H1 (cell line): ENCODE measurements around the gene RPS27. TPM values are rescaled to one million over a fixed set of nuclear protein-coding genes. Genes with fewer than 3 reads are reported as not detected.
"Not testable (repeated sequence)": the region's sequence is repeated elsewhere in the genome, so short reads cannot be mapped to it uniquely, and the experiment has no call there.

Experiments used
- CTCF ChIA-PET: fragments of 300-600 bp; sonication (Branson Sonifier 250); formaldehyde crosslinking; loops from one replicate; lab custom pipeline; 2021; ENCODE audit not compliant: partially characterized antibody; lab: Charles Lee
- POLR2A ChIA-PET: fragments of 300-600 bp; sonication (Branson Sonifier 250); formaldehyde crosslinking; loops from one replicate; lab custom pipeline; 2021; ENCODE audit warnings: inconsistent platforms; ENCODE audit not compliant: partially characterized antibody; lab: Charles Lee
- DNase-seq, 2 experiments: peaks; one replicate each; pipeline versions ENCODE4 v3.0.0 to v3.0.0-alpha.2; 2010 to 2022; ENCODE audit warnings: low spot score in 2 of 2, low read depth in 1 of 2, mixed read lengths in 1 of 2
- FAIRE-seq: peaks from 2 replicates; lab custom pipeline; 2011; peaks lifted over from hg19 to GRCh38; lab: Jason Lieb, UNC
- H2AFZ ChIP-seq: 2 replicates; pipeline ENCODE4 v1.8.1; 2012; ENCODE audit warnings: low read length, inconsistent platforms
- H2AK5ac ChIP-seq: 2 replicates; pipeline ENCODE4 v1.6.1; 2013; ENCODE audit warnings: low read depth, low read length
- H2BK120ac ChIP-seq: replicated peaks from 2 replicates; pipeline ENCODE3; 2013; ENCODE audit warnings: low read depth, low read length, inconsistent platforms
- H2BK12ac ChIP-seq: 2 replicates; pipeline ENCODE4 v1.6.1; 2013; ENCODE audit warnings: low read depth, low read length
- H2BK15ac ChIP-seq: 2 replicates; pipeline ENCODE4 v1.6.1; 2013; ENCODE audit warnings: low read length
- H2BK20ac ChIP-seq: 2 replicates; pipeline ENCODE4 v1.6.1; 2013; ENCODE audit warnings: low read length
- H2BK5ac ChIP-seq: 2 replicates; pipeline ENCODE4 v1.6.1; 2013; ENCODE audit warnings: low read depth, low read length
- H3K14ac ChIP-seq: 2 replicates; pipeline ENCODE4 v1.6.1; 2013; ENCODE audit warnings: inconsistent platforms; ENCODE audit not compliant: insufficient read length
- H3K18ac ChIP-seq: 2 replicates; pipeline ENCODE4 v1.6.1; 2013; ENCODE audit warnings: low read length; ENCODE audit errors: extremely low read depth
- H3K23ac ChIP-seq: 2 replicates; pipeline ENCODE4 v1.6.1; 2013; ENCODE audit warnings: inconsistent platforms; ENCODE audit not compliant: insufficient read length
- H3K23me2 ChIP-seq: 2 replicates; pipeline ENCODE4 v1.6.1; 2013; ENCODE audit warnings: low read depth, low read length
- H3K27ac ChIP-seq: 2 replicates; pipeline ENCODE4 v1.6.1; 2011; ENCODE audit warnings: low read depth, low read length, inconsistent platforms
- H3K27me3 ChIP-seq, 4 experiments: replicated peaks in 1 of 4; 1 replicate in 1 of 4; 2 replicates in 3 of 4; pipeline versions ENCODE4 v1.6.1 to v1.8.1; 2011 to 2013; ENCODE audit warnings: low read length in 3 of 4, mild to moderate bottlenecking in 3 of 4, inconsistent platforms in 2 of 4, mixed read lengths in 2 of 4, moderate library complexity in 1 of 4; ENCODE audit not compliant: control insufficient read depth in 3 of 4, insufficient read depth in 3 of 4; ENCODE audit errors: extremely low read depth in 1 of 4
- H3K36me3 ChIP-seq, 4 experiments: 2 replicates each; pipeline versions ENCODE4 v1.6.1 to v1.8.1; 2011 to 2013; ENCODE audit warnings: mild to moderate bottlenecking in 4 of 4, low read length in 3 of 4, moderate library complexity in 2 of 4, control low read depth in 1 of 4, inconsistent platforms in 1 of 4; ENCODE audit not compliant: insufficient read depth in 4 of 4, control insufficient read depth in 2 of 4
- H3K4ac ChIP-seq: replicated peaks from 2 replicates; pipeline ENCODE3; 2013; ENCODE audit warnings: low read length, low read depth, mixed read lengths, inconsistent platforms; ENCODE audit not compliant: insufficient read length
- H3K4me1 ChIP-seq, 4 experiments: replicated peaks in 1 of 4; 1 replicate in 1 of 4; 2 replicates in 3 of 4; pipeline versions ENCODE4 v1.6.1 to v1.8.1; 2011 to 2013; ENCODE audit warnings: low read length in 3 of 4, inconsistent platforms in 2 of 4, mixed read lengths in 1 of 4; ENCODE audit not compliant: insufficient read depth in 4 of 4, control insufficient read depth in 3 of 4
- H3K4me2 ChIP-seq, 2 experiments: 2 replicates each; pipeline versions ENCODE4 v1.6.1 to v1.8.1; 2011 to 2013; ENCODE audit warnings: low read depth in 2 of 2, low read length in 2 of 2, control low read depth in 1 of 2, inconsistent platforms in 1 of 2, mild to moderate bottlenecking in 1 of 2; ENCODE audit not compliant: insufficient read depth in 1 of 2
- H3K4me3 ChIP-seq, 4 experiments: fragments of 200-600, 300-600 bp in 1 of 4; sonication (generic), shearing (Covaris generic), sonication (Bioruptor Twin) in 1 of 4; 2 replicates each; pipeline versions ENCODE4 v1.5.1 to v1.8.1; 2011 to 2016; ENCODE audit warnings: low read length in 4 of 4, low read depth in 3 of 4, control low read depth in 2 of 4, inconsistent platforms in 2 of 4, mild to moderate bottlenecking in 2 of 4, mixed read lengths in 1 of 4, moderate library complexity in 1 of 4; ENCODE audit not compliant: insufficient read depth in 2 of 4; ENCODE audit errors: extremely low read depth in 1 of 4
- H3K56ac ChIP-seq: replicated peaks from 2 replicates; pipeline ENCODE3; 2013; ENCODE audit warnings: low read depth, mild to moderate bottlenecking, mixed read lengths, low read length, inconsistent platforms; ENCODE audit not compliant: insufficient read length
- H3K79me1 ChIP-seq: 2 replicates; pipeline ENCODE4 v1.6.1; 2013; ENCODE audit warnings: low read depth, low read length, control low read depth
- H3K79me2 ChIP-seq, 2 experiments: 2 replicates each; pipeline versions ENCODE4 v1.6.1 to v1.8.1; 2012 to 2013; ENCODE audit warnings: low read length in 2 of 2, mild to moderate bottlenecking in 2 of 2, inconsistent platforms in 1 of 2; ENCODE audit not compliant: insufficient read depth in 2 of 2, control insufficient read depth in 1 of 2
- H3K9ac ChIP-seq, 4 experiments: replicated peaks in 1 of 4; 1 replicate in 1 of 4; 2 replicates in 3 of 4; pipeline versions ENCODE4 v1.6.1 to v1.8.1; 2011 to 2013; ENCODE audit warnings: low read depth in 3 of 4, low read length in 3 of 4, control low read depth in 2 of 4, mild to moderate bottlenecking in 2 of 4, moderate library complexity in 2 of 4, inconsistent platforms in 1 of 4; ENCODE audit errors: extremely low read depth in 1 of 4
- H3K9me3 ChIP-seq, 2 experiments: 2 replicates each; pipeline versions ENCODE4 v1.6.1 to v1.8.1; 2012 to 2013; ENCODE audit warnings: mild to moderate bottlenecking in 2 of 2, moderate library complexity in 2 of 2, control low read depth in 1 of 2, inconsistent platforms in 1 of 2, low read depth in 1 of 2, low read length in 1 of 2, mixed read lengths in 1 of 2; ENCODE audit not compliant: insufficient read depth in 2 of 2
- H4K20me1 ChIP-seq, 2 experiments: replicated peaks in 1 of 2; 2 replicates each; pipeline versions ENCODE3 to v1.8.1; 2011 to 2013; ENCODE audit warnings: inconsistent platforms in 2 of 2, low read length in 2 of 2, mild to moderate bottlenecking in 1 of 2; ENCODE audit not compliant: insufficient read depth in 2 of 2, control insufficient read depth in 1 of 2
- H4K5ac ChIP-seq: 2 replicates; pipeline ENCODE4 v1.6.1; 2013; ENCODE audit warnings: low read length, low read depth, mixed read lengths, inconsistent platforms; ENCODE audit not compliant: insufficient read length
- H4K8ac ChIP-seq: 2 replicates; pipeline ENCODE4 v1.8.0; 2013; ENCODE audit warnings: mild to moderate bottlenecking, moderate library complexity, low read length, inconsistent platforms; ENCODE audit not compliant: insufficient read depth; ENCODE audit errors: extremely low read depth
- H4K91ac ChIP-seq: replicated peaks from 2 replicates; pipeline ENCODE3; 2013; ENCODE audit warnings: low read length, mixed read lengths, inconsistent platforms; ENCODE audit not compliant: insufficient read length
- CTBP2 ChIP-seq: IDR thresholded peaks from 2 replicates; pipeline ENCODE4 v1.7.0; 2011; ENCODE audit warnings: borderline replicate concordance, mild to moderate bottlenecking, moderate library complexity, mixed read lengths, low read length; ENCODE audit not compliant: insufficient read depth, insufficient read length
- CTCF ChIP-seq, 3 experiments: IDR thresholded peaks; 1 replicate in 2 of 3; 2 replicates in 1 of 3; pipeline versions ENCODE4 v1.5.1 to v1.6.1; 2011; ENCODE audit warnings: low read length in 3 of 3, mild to moderate bottlenecking in 3 of 3, inconsistent platforms in 2 of 3, low read depth in 1 of 3, moderate library complexity in 1 of 3; ENCODE audit not compliant: insufficient read depth in 1 of 3; ENCODE audit errors: control extremely low read depth in 1 of 3
- MAX ChIP-seq: IDR thresholded peaks from 2 replicates; pipeline ENCODE4 v1.6.1; 2012; ENCODE audit warnings: inconsistent platforms
- POLR2AphosphoS5 ChIP-seq: IDR thresholded peaks from 2 replicates; pipeline ENCODE4 v1.6.1; 2011; ENCODE audit warnings: low read depth, low read length
- WGBS, 2 experiments: shearing (Covaris generic) in 1 of 2; methylation state at CpG; one replicate each; pipeline versions ENCODE4 v1.1.6 to v1.1.7; 2013 to 2015; ENCODE audit warnings: low lambda C conversion rate in 2 of 2, mixed read lengths in 2 of 2, inconsistent platforms in 1 of 2, low coverage in 1 of 2, missing lambda C conversion rate in 1 of 2; ENCODE audit not compliant: insufficient replicate concordance in 2 of 2, insufficient coverage in 1 of 2, insufficient read length in 1 of 2; ENCODE audit errors: extremely low coverage in 1 of 2, missing lambda C conversion rate in 1 of 2; 5-methylcytosine and 5-hydroxymethylcytosine counted together
- polyA plus RNA-seq, 7 experiments: library from polyadenylated mRNA; depleted of rRNA in 3 of 7; stranded (reverse) in 5 of 7; unstranded in 2 of 7; fragments of >200 nt in 5 of 7; fragments of 200-250 nt in 2 of 7; gene quantifications; 1 replicate in 5 of 7; 2 replicates in 1 of 7; 4 replicates in 1 of 7; pipeline versions ENCODE4 v1.2.1 to v1.2.3, GENCODE V29; 2011 to 2013; ENCODE audit warnings: missing spikeins in 2 of 7, mixed read lengths in 2 of 7
- total RNA-seq: library from RNA; stranded (reverse); fragmentation: NEBNext Ultra II Directional; extraction: Animal tissue kit (Norgen Biotek cat#: 25700); gene quantifications from 2 replicates; pipeline ENCODE4 v1.2.1, GENCODE V29; 2021

Gene RPS27
- total and polyA plus RNA-seq, 2 of the 8 experiments (the other 6 are each of a cell fraction or from before 2014, with no cell fraction given) = 1,810 to 3,155 TPM

- TF ChIP-seq MAX = no peak
- no peak for TF ChIP-seq CTBP2
- no peak for TF ChIP-seq CTCF (IDR thresholded peaks at IDR 0.05; ENCODE audit: control extremely low read depth in 1 of 3, insufficient read depth in 1 of 3, low read depth in 1 of 3, low read length in 3 of 3)
- no peak for TF ChIP-seq POLR2AphosphoS5
Observed at GRCh38 chr1:154019940-154020339, 29.4 kb downstream of the RPS27 start (continued).

DNA sequence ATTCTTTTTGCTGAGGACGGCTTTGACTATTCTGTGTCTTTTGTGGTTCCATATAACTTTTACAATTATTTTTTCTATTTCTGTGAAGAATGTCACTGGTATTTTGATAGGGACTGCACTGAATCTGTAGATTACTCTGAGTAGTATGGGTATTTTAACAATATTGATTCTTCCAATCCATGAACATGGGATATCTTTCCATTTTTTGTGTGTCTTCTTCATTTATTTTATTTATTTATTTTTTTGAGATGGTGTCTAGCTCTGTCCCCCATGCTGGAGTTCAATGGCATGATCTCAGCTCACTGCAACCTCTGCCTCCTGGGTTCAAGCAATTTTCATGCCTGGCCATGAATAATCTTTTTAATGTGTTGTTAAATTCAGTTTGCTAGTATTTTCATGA is 43.1 kb downstream of the RPS27 start:
- not testable (repeated sequence) for H2BK20ac ChIP-seq, H3K79me2 ChIP-seq, H3K9ac ChIP-seq, H2AFZ ChIP-seq, H3K14ac ChIP-seq, H3K4me2 ChIP-seq, H3K9me3 ChIP-seq, H2AK5ac ChIP-seq, H2BK120ac ChIP-seq, H3K23ac ChIP-seq, FAIRE-seq, H3K4me1 ChIP-seq, DNase-seq, H3K23me2 ChIP-seq, H4K91ac ChIP-seq, H3K27ac ChIP-seq, H3K79me1 ChIP-seq, H4K8ac ChIP-seq, H3K4ac ChIP-seq, H3K36me3 ChIP-seq, H2BK12ac ChIP-seq, H3K4me3 ChIP-seq, H2BK5ac ChIP-seq, H4K20me1 ChIP-seq, H3K56ac ChIP-seq, H3K18ac ChIP-seq, H3K27me3 ChIP-seq, H2BK15ac ChIP-seq, H4K5ac ChIP-seq
- 85% methylated on average over 1 of the region's 1 CpG; no CpG with 5 or more reads in 1 of the 2 experiments for WGBS, 2 experiments
- ChIA-PET CTCF (interaction anchor here (1.1 kb wide), 1 partner anchor 71 kb away, joined by 3 read pairs; no protein-coding TSS in a partner anchor), POLR2A (interaction anchor here (1.4 kb wide), 1 partner anchor 43 kb away, joined by 4 read pairs; the partner anchor contains the start of gene RPS27)
